ENCODE measurements around the gene CLK4. TPM values are rescaled to one million over a fixed set of nuclear protein-coding genes. Genes with fewer than 3 reads are reported as not detected.
A peak's percentile ranks its signal among the peaks of the same experiment; 100 is the strongest.

The CLK4 gene
- 7.4 and 18.0 TPM in 2 replicates for total RNA-seq

DNA sequence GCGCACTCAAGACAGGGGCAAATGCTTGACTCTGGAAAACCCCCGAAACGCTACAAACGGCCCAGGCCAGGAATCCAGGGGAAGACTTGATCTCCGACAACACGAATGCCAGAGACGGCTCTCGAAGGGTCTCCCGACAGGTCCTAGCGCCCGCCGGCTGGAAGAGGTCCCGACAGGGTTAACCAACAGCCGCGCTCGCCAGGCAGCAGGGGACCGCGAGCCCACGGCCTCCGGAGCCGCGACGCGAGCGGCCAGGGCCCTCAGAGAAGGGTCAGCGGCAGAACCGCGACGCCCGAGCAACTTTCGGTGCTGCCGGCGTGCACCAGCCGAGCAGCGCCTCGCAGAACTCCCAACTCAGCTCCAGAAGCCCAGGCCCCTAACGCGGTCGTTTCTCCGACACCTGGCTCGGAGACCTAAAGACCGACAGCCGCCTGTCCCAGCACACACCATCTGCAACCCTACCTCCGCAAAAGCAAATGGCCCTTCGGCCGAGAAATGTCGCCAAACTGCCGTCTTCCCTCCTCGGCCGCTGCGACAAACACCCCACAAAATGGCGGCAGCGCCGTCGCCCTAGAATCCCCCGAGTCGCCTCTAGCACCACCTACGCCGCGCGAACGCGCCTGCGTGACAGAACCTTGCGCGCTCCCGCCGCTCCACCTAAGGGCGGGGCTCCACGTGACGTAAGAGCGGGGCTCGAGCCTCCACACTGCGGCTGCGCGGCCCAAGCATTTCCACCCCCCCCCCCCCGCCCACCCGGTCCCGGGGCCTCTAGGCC is at the start of gene CLK4:
CLK4 (minus strand) TSS at position 567 of the 775 bp plus-strand sequence. CDS start 3,634 bp downstream, outside the sequence.
- DNase-seq (ENCODE audit: extremely low read depth, low read depth, low spot score): no peak

DNA sequence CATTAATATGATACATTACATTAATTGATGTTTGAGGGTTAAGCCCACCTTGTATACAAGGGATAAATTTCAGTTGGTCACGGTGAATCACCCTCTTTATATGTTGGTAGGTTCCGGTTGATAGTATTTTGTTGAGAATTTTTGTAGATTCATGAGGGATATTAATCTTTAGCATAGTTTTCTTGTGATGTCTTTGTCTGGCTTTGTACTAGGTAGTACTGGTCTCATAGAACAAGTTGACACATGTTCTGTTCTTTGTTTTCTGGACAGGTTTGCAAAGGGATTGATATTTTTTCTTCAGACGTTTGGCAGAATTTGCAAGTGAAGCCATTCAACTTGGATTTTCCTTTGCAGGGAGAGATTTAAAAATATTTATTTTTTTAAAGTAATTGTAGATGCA is 49.1 kb upstream of the CLK4 start:
- no peak for DNase-seq (ENCODE audit: extremely low read depth, low read depth, low spot score)

GRCh38 chr5:178674334-178674733 is 47.5 kb upstream of the CLK4 start:
- no peak for DNase-seq (ENCODE audit: extremely low read depth, low read depth, low spot score)

- no peak for DNase-seq (ENCODE audit: extremely low read depth, low read depth, low spot score)
These were observed 47.0 kb upstream of the CLK4 start for GRCh38 chr5:178673801-178674295.

- no peak for DNase-seq (ENCODE audit: extremely low read depth, low read depth, low spot score)
These were observed 45.8 kb upstream of the CLK4 start for GRCh38 chr5:178672630-178673029.

GRCh38 chr5:178671602-178672144 is 44.8 kb upstream of the CLK4 start:
- DNase-seq (ENCODE audit: extremely low read depth, low read depth, low spot score): no peak

DNA sequence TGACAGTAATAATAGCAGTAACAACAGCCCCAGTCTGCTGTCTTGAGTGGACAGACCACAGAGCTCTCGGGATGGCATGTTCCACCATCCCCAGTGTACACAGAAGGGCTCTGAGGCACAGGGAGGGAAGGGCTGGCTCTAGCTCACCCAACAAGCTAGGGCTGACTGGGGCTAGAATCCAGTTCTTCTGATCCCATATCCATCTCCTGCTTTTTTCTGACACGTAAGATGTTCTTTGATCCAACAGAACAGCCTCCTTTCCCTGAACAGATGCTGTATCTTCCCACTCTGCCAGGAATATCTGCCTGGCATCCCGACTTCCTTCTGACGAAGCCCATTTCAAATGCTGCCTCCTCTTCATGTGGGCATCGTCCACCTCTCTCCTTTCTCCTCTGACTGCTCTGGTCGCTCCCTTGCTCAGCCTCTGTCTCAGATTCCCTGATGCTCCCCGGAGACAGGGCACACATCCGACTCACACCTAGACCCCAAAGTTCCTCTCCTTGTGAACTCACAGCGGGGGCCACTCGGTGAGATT is 43.6 kb upstream of the CLK4 start:
- DNase-seq (ENCODE audit: extremely low read depth, low read depth, low spot score): no peak

DNA sequence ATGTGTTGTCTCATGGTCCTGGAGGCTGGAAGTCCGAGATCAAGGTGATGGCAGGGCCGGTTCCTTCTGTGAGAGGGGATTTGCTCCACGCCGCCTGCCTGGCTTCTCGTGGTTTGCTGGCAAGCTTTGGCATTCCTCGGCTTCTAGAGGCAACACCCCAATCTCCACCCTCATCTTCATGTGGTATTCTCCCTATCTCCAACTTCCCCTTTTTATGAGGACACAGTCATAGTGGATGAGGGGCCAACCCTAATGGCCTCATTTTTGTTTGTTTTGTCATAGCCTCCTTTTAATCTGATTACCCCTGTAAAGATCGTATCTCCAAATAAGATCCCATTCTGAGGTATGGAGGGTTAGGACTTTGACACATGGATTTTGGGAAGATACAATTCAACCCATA is 41.7 kb upstream of the CLK4 start:
- no peak for DNase-seq (ENCODE audit: extremely low read depth, low read depth, low spot score)

- DNase-seq (ENCODE audit: extremely low read depth, low read depth, low spot score): no peak
These were observed 40.8 kb upstream of the CLK4 start for GRCh38 chr5:178667688-178668087.

GRCh38 chr5:178667101-178667500 is 40.3 kb upstream of the CLK4 start:
- no peak for DNase-seq (ENCODE audit: extremely low read depth, low read depth, low spot score)

DNA sequence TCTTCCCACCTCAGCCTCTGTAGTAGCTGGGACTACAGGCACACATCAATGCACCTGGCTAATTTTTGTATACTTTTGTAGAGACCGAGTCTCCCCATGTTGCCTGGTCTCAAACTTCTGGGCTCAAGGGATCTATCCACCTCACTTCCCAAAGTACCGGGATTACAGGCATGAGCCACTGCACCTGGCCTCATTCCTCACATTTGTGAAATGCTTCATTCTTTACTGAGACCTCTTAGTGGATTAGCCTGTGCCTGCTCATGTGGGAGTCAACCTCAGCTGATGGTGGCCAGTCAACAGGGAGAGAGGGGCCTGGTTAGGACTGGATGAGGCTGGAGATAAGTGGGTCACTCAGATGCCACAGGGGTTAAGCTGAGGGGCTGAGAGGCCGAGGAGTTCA is 37.3 kb upstream of the CLK4 start:
- DNase-seq (ENCODE audit: extremely low read depth, low read depth, low spot score): no peak

GRCh38 chr5:178662541-178662860 is 35.7 kb upstream of the CLK4 start:
- DNase-seq (ENCODE audit: extremely low read depth, low read depth, low spot score): no peak

- no peak for DNase-seq (ENCODE audit: extremely low read depth, low read depth, low spot score)
These were observed 35.1 kb upstream of the CLK4 start for GRCh38 chr5:178661836-178662540.

GRCh38 chr5:178651046-178651810 is 24.4 kb upstream of the CLK4 start:
- no peak for DNase-seq (ENCODE audit: extremely low read depth, low read depth, low spot score)

- no peak for DNase-seq (ENCODE audit: extremely low read depth, low read depth, low spot score)
These were observed 23.4 kb upstream of the CLK4 start for GRCh38 chr5:178650214-178650613.

DNA sequence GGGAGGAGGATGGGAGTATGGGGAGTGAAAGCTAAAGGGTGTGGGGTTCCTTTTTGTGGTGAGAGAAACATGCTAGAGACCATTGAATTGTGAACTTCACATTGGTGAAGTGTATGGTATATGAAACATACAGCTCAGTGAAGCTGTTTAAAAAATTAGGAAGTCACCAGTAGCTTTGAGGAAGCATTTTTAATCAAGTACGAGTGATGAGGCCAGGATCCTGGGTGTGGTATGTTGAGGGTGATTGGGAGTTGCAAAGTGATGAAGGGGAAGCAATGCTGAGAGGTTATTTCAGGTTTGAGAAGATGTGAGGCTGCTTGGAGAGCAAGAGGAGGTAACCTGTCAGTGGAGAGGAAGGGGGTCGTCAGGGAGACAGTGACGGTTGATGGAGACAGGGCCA is 22.7 kb upstream of the CLK4 start:
- DNase-seq (ENCODE audit: extremely low read depth, low read depth, low spot score): no peak

DNA sequence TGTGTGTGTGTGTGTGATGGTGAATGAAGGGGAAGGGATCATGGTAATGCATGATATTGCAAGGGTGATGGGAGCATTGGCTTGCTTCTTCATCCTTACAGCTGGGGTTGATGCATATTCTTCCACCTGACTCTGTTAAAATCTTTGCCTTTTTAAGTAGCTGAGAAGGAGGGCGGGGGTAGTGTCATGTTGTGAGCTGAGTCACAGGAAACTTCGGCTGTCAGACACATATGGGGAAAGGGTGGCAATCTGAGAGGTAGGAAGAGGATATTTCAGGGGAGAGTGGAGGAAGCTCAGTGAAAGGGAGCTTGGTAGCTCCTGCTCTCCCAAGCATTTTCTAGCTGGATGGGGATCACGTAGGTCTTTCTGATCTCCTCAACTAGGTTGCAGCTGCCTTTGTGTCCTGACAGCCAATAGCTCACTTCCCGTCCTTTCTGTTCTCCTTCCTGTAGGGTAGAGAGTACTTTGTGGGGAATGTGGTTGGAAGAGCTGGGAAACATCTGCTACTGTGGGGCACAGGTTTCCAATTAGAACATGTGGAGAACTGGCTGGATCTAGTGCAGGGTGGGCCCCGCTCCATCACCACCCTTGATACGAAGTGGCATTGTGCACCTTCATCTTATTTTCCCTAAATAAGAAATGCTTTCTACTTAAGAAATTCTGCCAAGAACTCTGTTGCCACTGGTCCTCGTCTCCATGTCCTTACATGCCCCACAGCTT is 18.1 kb upstream of the CLK4 start:
- DNase-seq (ENCODE audit: extremely low read depth, low read depth, low spot score): no peak

GRCh38 chr5:178642351-178642909 is 15.6 kb upstream of the CLK4 start:
- DNase-seq (ENCODE audit: extremely low read depth, low read depth, low spot score): peak; percentile 64

DNA sequence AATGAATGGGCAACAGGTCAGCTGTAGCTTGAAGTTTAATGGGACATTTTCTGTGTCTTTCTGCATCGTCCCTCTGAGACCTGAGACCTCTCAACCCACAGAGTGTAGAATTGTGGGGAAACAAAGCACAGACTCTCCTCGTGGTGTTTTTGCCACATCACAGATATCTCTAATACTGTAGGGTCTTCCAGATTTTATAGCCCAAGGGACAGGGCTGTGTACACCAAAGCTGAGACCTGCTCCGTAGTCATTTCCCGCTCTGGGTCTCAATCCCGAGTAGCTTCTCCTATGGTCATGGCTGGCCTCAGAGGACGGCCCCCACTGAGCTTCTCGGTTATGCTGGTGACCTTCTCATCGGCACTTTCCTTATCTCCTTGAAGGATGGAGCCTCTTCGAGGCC is 14.9 kb upstream of the CLK4 start:
- DNase-seq (ENCODE audit: extremely low read depth, low read depth, low spot score): no peak
